SK-N-MC (cell line): ENCODE results near the gene FREM1.

Experiments used
- EZH2 ChIP-seq: fragments of 200-600 bp; sonication (generic); IDR thresholded peaks from one replicate; pipeline ENCODE4 v1.6.1; 2017; ENCODE audit warnings: antibody characterized with exemption
- FOXP2 ChIP-seq: optimal IDR thresholded peaks from 2 replicates; pipeline ENCODE3; 2011; ENCODE audit warnings: mild to moderate bottlenecking, moderate library complexity; ENCODE audit not compliant: insufficient read depth; ENCODE audit errors: extremely low read length, control extremely low read depth
- POLR2AphosphoS5 ChIP-seq: IDR thresholded peaks from 2 replicates; pipeline ENCODE4 v1.6.1; 2012; ENCODE audit warnings: mild to moderate bottlenecking, low read depth, low read length, borderline replicate concordance

- TF ChIP-seq EZH2 (no peak), POLR2AphosphoS5 (no peak), FOXP2 (no peak)
Observed at GRCh38 chr9:14939378-14939777, 29.1 kb upstream of the FREM1 start.
